ENCODE measurements around the gene HIP1.
"Not testable (repeated sequence)": the region's sequence is repeated elsewhere in the genome, so short reads cannot be mapped to it uniquely, and the experiment has no call there.

HIP1 gene

GRCh38 chr7:75712517-75713361, 26.0 kb downstream of the HIP1 start:
- DNase-seq = no peak

- no peak for DNase-seq
Measured at GRCh38 chr7:75711656-75712514, 26.9 kb downstream of the HIP1 start.

- no peak for DNase-seq
Measured at GRCh38 chr7:75711076-75711475, 27.7 kb downstream of the HIP1 start.

GRCh38 chr7:75704928-75705327, 33.8 kb downstream of the HIP1 start:
- no peak for DNase-seq

- no peak for DNase-seq
Measured at GRCh38 chr7:75702515-75702914, 36.2 kb downstream of the HIP1 start.

GRCh38 chr7:75699993-75700392, 38.7 kb downstream of the HIP1 start:
- DNase-seq = no peak

GRCh38 chr7:75698358-75698757, 40.4 kb downstream of the HIP1 start:
- DNase-seq = no peak

GRCh38 chr7:75696263-75697037, 42.3 kb downstream of the HIP1 start:
- no peak for DNase-seq

GRCh38 chr7:75694638-75695399, 43.9 kb downstream of the HIP1 start:
- DNase-seq = no peak

- DNase-seq = not testable (repeated sequence)
Measured at GRCh38 chr7:75693668-75694067, 45.1 kb downstream of the HIP1 start.

GRCh38 chr7:75691793-75692543, 46.8 kb downstream of the HIP1 start:
- no peak for DNase-seq

GRCh38 chr7:75690121-75690523, 48.6 kb downstream of the HIP1 start:
- DNase-seq = no peak

GRCh38 chr7:75689246-75690099, 49.3 kb downstream of the HIP1 start:
- DNase-seq = no peak

GRCh38 chr7:75688200-75689136, 50.3 kb downstream of the HIP1 start:
- DNase-seq = no peak

- DNase-seq = no peak
Measured at GRCh38 chr7:75687246-75688088, 51.3 kb downstream of the HIP1 start.

GRCh38 chr7:75686551-75686950, 52.2 kb downstream of the HIP1 start:
- no peak for DNase-seq

GRCh38 chr7:75682052-75682451, 56.7 kb downstream of the HIP1 start:
- not testable (repeated sequence) for DNase-seq

- DNase-seq = no peak
Measured at GRCh38 chr7:75679060-75679459, 59.7 kb downstream of the HIP1 start.

Data from activated effector memory CD4-positive, alpha-beta T cell treated with Interleukin-2 at 50 U/mL for 16 hours (primary cell).